ENCODE results near the gene CCDC68.

CCDC68 gene

GRCh38 chr18:54932472-54932871, 26.8 kb downstream of the CCDC68 start:
- TF ChIP-seq CTCF (conservative IDR thresholded peaks at IDR 0.05; ENCODE audit: low read length) (no peak), EZH2phosphoT487 (IDR thresholded peaks at IDR 0.05; ENCODE audit: borderline replicate concordance) (no peak)
- Histone ChIP-seq H3F3A (ENCODE audit: low read depth) (no peaks in the 10 kb centered on the region), H3K9ac (ENCODE audit: low read depth, low read length, poor library complexity, severe bottlenecking) (no peak overlapping the region), H3K4me1 (ENCODE audit: insufficient read depth, low read length, poor library complexity, severe bottlenecking) (no peaks in the 10 kb centered on the region), H3K36me3 (ENCODE audit: insufficient read depth, low read length) (no peaks in the 10 kb centered on the region), H4K20me1 (ENCODE audit: insufficient read depth, low read length, poor library complexity, severe bottlenecking) (no peaks in the 10 kb centered on the region), H3K79me2 (ENCODE audit: insufficient read depth, low read length) (no peaks in the 10 kb centered on the region), H3K9me3 (ENCODE audit: insufficient read depth, low read depth, low read length) (no peaks in the 10 kb centered on the region), H2AFZ (ENCODE audit: low read length) (no peak overlapping the region), H3K9me2 (replicated peaks; ENCODE audit: low read depth, low read length) (no peaks in the 10 kb centered on the region), H3K4me2 (ENCODE audit: low read depth, low read length, poor library complexity, severe bottlenecking) (no peak overlapping the region), H3K4me3 (ENCODE audit: low read length, poor library complexity, severe bottlenecking) (no peak overlapping the region), H3K27me3 (ENCODE audit: insufficient read depth, low read length, poor library complexity, severe bottlenecking) (no peaks in the 10 kb centered on the region)

- Histone ChIP-seq H3K9me2 (replicated peaks; ENCODE audit: low read depth, low read length) (no peaks in the 10 kb centered on the region), H3K4me3 (ENCODE audit: low read length, poor library complexity, severe bottlenecking) (no peak overlapping the region), H3F3A (ENCODE audit: low read depth) (no peaks in the 10 kb centered on the region), H3K79me2 (ENCODE audit: insufficient read depth, low read length) (no peaks in the 10 kb centered on the region), H4K20me1 (ENCODE audit: insufficient read depth, low read length, poor library complexity, severe bottlenecking) (no peaks in the 10 kb centered on the region), H3K9ac (ENCODE audit: low read depth, low read length, poor library complexity, severe bottlenecking) (no peak overlapping the region), H2AFZ (ENCODE audit: low read length) (no peak overlapping the region), H3K9me3 (ENCODE audit: insufficient read depth, low read depth, low read length) (no peaks in the 10 kb centered on the region), H3K4me2 (ENCODE audit: low read depth, low read length, poor library complexity, severe bottlenecking) (no peak overlapping the region), H3K36me3 (ENCODE audit: insufficient read depth, low read length) (no peaks in the 10 kb centered on the region), H3K4me1 (ENCODE audit: insufficient read depth, low read length, poor library complexity, severe bottlenecking) (no peaks in the 10 kb centered on the region), H3K27me3 (ENCODE audit: insufficient read depth, low read length, poor library complexity, severe bottlenecking) (no peaks in the 10 kb centered on the region)
- TF ChIP-seq EZH2phosphoT487 (IDR thresholded peaks at IDR 0.05; ENCODE audit: borderline replicate concordance) (no peak), CTCF (conservative IDR thresholded peaks at IDR 0.05; ENCODE audit: low read length) (no peak)
Observed at GRCh38 chr18:54931152-54931551, 28.1 kb downstream of the CCDC68 start.

- no peak for TF ChIP-seq CTCF (conservative IDR thresholded peaks at IDR 0.05; ENCODE audit: low read length)
- no peak for TF ChIP-seq EZH2phosphoT487 (IDR thresholded peaks at IDR 0.05; ENCODE audit: borderline replicate concordance)
- H3K79me2 ChIP-seq (ENCODE audit: insufficient read depth, low read length), result no peaks in the 10 kb centered on the region
Observed at GRCh38 chr18:54928236-54928635, 31.0 kb downstream of the CCDC68 start.

More at GRCh38 chr18:54928236-54928635, 31.0 kb downstream of the CCDC68 start:
- H3K27me3 ChIP-seq (ENCODE audit: insufficient read depth, low read length, poor library complexity, severe bottlenecking), result no peaks in the 10 kb centered on the region
- no peak overlapping the region for H2AFZ ChIP-seq (ENCODE audit: low read length)
- H3K4me2 ChIP-seq (ENCODE audit: low read depth, low read length, poor library complexity, severe bottlenecking), result no peak overlapping the region
- no peaks in the 10 kb centered on the region for H4K20me1 ChIP-seq (ENCODE audit: insufficient read depth, low read length, poor library complexity, severe bottlenecking)
- no peak overlapping the region for H3K4me3 ChIP-seq (ENCODE audit: low read length, poor library complexity, severe bottlenecking)
- H3K9ac ChIP-seq (ENCODE audit: low read depth, low read length, poor library complexity, severe bottlenecking), result no peak overlapping the region
- no peaks in the 10 kb centered on the region for H3K9me3 ChIP-seq (ENCODE audit: insufficient read depth, low read depth, low read length)
- no peaks in the 10 kb centered on the region for H3F3A ChIP-seq (ENCODE audit: low read depth)
- no peaks in the 10 kb centered on the region for H3K9me2 ChIP-seq (replicated peaks; ENCODE audit: low read depth, low read length)
- peaks cover 8% of the 10 kb centered on the region for H3K4me1 ChIP-seq (ENCODE audit: insufficient read depth, low read length, poor library complexity, severe bottlenecking)
- no peaks in the 10 kb centered on the region for H3K36me3 ChIP-seq (ENCODE audit: insufficient read depth, low read length)

Measured in Loucy (cell line).